Motor neuron (in vitro differentiated cells): ENCODE measurements around the gene RGS6. TPM values are rescaled to one million over a fixed set of nuclear protein-coding genes. Genes with fewer than 3 reads are reported as not detected.
"Not testable (repeated sequence)": the region's sequence is repeated elsewhere in the genome, so short reads cannot be mapped to it uniquely, and the experiment has no call there.

ENCODE experiments used
- ATAC-seq, 8 experiments: fragments of 200-7000 bp; cut with Tn5 transposase; replicated peaks in 6 of 8; 2 replicates each; pipeline ENCODE4 v1.8.0; 2021; ENCODE audit warnings: mild to moderate bottlenecking in 8 of 8, moderate library complexity in 8 of 8
- H3K27ac ChIP-seq, 2 donors: fragments of 250-450 bp; sonication (Bioruptor Pico); 2 replicates each; pipeline ENCODE4 v1.9.0; 2021; ENCODE audit warnings: antibody characterized with exemption in 2 of 2, mild to moderate bottlenecking in 2 of 2, moderate library complexity in 1 of 2
- H3K4me1 ChIP-seq, 2 donors: fragments of 250-450 bp; sonication (Bioruptor Pico); replicated peaks in 1 of 2; 2 replicates each; pipeline ENCODE4 v1.6.1; 2021; ENCODE audit warnings: antibody characterized with exemption in 2 of 2, mild to moderate bottlenecking in 2 of 2, moderate library complexity in 1 of 2
- H3K4me3 ChIP-seq, 5 donors: fragments of 250-450 bp; sonication (Bioruptor Pico); 2 replicates each; pipeline ENCODE4 v1.9.0; 2021; ENCODE audit warnings: antibody characterized with exemption in 5 of 5, mild to moderate bottlenecking in 5 of 5, moderate library complexity in 4 of 5
- WGBS, 10 experiments: fragments of 450-650 bp; shearing (Covaris generic); methylation state at CpG; one replicate each; pipeline ENCODE4 v1.0.0; 2022; 5-methylcytosine and 5-hydroxymethylcytosine counted together
- in situ Hi-C, 9 experiments: fragments of 400-800 bp; cut with MboI; loops; one replicate each; pipeline ENCODE4 v1.15.0; 2021; ENCODE audit warnings: low sequenced_read_pairs in 9 of 9, low pct_unique_long_range_greater_than_20kb in 2 of 9; ENCODE audit not compliant: unreplicated experiment in 9 of 9
- total RNA-seq, 8 experiments: library from RNA; unstranded; fragments of 300-600 nt; gene quantifications; 2 replicates each; pipeline versions ENCODE4 v1.2.3 to v1.2.4, GENCODE V29; 2022

Gene RGS6
- total RNA-seq, 8 experiments from 2014 or later = 0.22 to 15.5 (median 1.3) TPM

- WGBS, 10 experiments = 13 to 82% (median 57%) methylated on average over 2 to 3 of the region's 4 CpGs; no CpG with 5 or more reads in 4 of the 10 experiments
These were observed 8.7 kb upstream of the RGS6 start for GRCh38 chr14:71923513-71923912.

GRCh38 chr14:71931492-71932228 lies 569 bp upstream of the RGS6 start:
- no peak overlapping the region for H3K27ac ChIP-seq
- peaks cover 6 to 10% of the 10 kb centered on the region in 2 donors for H3K4me1 ChIP-seq
- peak; percentile 39 to 81 (median 60) for ATAC-seq
- H3K4me3 ChIP-seq = peak overlapping the region; percentile 45 to 51 (median 50)
- in situ Hi-C loops = no loop called here
- WGBS, 10 experiments = 0 to 63% (median 21%) methylated on average over 1 to 30 of the region's 36 CpGs; no CpG with 5 or more reads in 1 of the 10 experiments

More at GRCh38 chr14:71923513-71923912, 8.7 kb upstream of the RGS6 start:
- H3K4me1 ChIP-seq = peaks cover 0 to 3% of the 10 kb centered on the region in 2 donors
- H3K27ac ChIP-seq = no peak overlapping the region
- no peak overlapping the region for H3K4me3 ChIP-seq
- in situ Hi-C loops = no loop called here
- ATAC-seq = peak in 1 of 8 experiments; percentile 51

DNA sequence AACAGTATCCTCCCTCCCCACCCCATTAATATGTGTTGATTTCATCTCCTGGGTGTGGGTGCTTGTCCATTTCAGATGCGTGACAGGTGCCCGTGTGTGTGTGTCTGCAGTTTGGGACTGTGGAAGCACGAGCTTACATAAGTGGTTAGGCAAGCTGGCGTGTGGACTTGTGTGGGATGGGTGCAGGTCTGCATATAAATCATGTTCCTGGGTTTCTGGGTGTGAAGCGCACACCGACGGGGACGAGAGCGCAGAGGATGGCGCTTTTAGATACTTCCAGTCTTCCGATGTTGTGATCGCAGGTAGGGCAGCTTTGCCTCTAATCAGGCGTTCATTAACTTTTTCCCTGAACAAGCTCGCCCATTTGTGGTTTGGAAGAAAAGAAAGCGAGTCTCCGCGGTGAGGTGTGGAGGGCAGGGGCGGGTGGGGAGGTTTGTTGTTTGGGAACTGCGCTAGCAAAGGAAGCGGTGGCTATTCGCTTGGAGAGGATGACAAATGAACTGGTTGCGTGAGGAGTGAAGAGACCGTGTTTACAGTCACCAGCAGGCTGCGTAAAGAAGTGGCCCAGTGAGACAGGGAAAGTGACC lies 865 bp downstream of the RGS6 start:
- Histone ChIP-seq H3K27ac (no peak overlapping the region), H3K4me1 (peaks cover 6 to 10% of the 10 kb centered on the region in 2 donors), H3K4me3 (peak overlapping the region; percentile 45 to 51 (median 50))
- peak in 5 of 8 experiments; percentile 20 to 60 (median 30) for ATAC-seq
- in situ Hi-C loops = no loop called here
- 0 to 13% (median 0%) methylated on average over 3 to 16 of the region's 24 CpGs; no CpG with 5 or more reads in 2 of the 10 experiments for WGBS, 10 experiments

GRCh38 chr14:71938273-71938672 lies 6.0 kb downstream of the RGS6 start:
- ATAC-seq, in situ Hi-C loops, H3K27ac ChIP-seq, H3K4me1 ChIP-seq, H3K4me3 ChIP-seq: not testable (repeated sequence)
- WGBS, 10 experiments = 29 to 75% (median 67%) methylated on average over 1 to 2 of the region's 3 CpGs; no CpG with 5 or more reads in 7 of the 10 experiments

- H3K4me1 ChIP-seq, H3K4me3 ChIP-seq, in situ Hi-C loops, ATAC-seq, H3K27ac ChIP-seq: not testable (repeated sequence)
- 0 to 40% methylated on average over 1 of the region's 1 CpG; no CpG with 5 or more reads in 8 of the 10 experiments for WGBS, 10 experiments
These were observed 7.1 kb downstream of the RGS6 start for GRCh38 chr14:71939344-71939743.

DNA sequence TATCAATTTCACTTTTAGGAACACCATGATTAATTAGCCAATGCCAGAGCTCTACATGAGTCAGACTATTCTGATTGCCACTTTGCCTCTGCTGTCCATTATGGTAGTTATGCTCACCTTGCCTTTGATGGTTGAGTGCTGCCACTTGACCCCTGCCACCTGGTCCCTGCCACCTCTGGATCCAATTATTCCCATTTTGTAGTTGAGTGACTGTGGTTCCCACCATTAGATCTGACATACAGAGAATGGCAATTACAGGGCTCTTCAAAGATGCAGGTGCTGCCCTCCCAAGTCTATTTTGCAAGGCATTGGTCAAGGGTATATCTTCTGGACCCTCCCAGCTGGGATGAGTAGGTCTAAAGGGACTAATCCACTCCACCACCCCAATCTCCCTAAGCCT lies 8.3 kb downstream of the RGS6 start:
- H3K4me3 ChIP-seq, H3K27ac ChIP-seq, in situ Hi-C loops, ATAC-seq, H3K4me1 ChIP-seq: not testable (repeated sequence)

DNA sequence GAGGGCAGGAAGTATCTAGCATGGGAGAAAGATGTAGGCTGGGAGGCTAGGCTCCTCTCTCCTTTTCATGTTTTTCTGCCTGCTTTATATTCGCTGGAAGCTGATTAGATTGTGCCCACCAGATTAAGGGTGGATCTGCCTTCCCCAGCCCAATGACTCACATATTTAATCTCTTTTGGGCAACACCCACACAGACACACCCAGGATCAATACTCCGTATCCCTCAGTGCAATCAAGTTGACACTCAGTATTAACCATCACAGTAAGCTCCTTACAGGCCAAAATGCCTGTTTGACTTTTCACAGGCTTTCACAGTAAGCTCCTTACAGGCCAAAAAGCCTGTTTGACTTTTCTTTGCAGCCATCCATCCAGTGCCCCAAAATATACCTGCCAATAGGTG lies 9.4 kb downstream of the RGS6 start:
- 92 to 100% (median 96%) methylated on average over 1 to 2 of the region's 2 CpGs; no CpG with 5 or more reads in 6 of the 10 experiments for WGBS, 10 experiments
- H3K4me3 ChIP-seq, H3K4me1 ChIP-seq, ATAC-seq, H3K27ac ChIP-seq, in situ Hi-C loops: not testable (repeated sequence)

GRCh38 chr14:71942904-71943694 lies 10.9 kb downstream of the RGS6 start:
- 0 to 90% (median 60%) methylated on average over 1 to 4 of the region's 4 CpGs; no CpG with 5 or more reads in 3 of the 10 experiments for WGBS, 10 experiments
- no peak overlapping the region for H3K4me3 ChIP-seq
- in situ Hi-C loops = no loop called here
- ATAC-seq = peak in 1 of 8 experiments; percentile 37
- H3K4me1 ChIP-seq = no peaks in the 10 kb centered on the region
- H3K27ac ChIP-seq = no peak overlapping the region

GRCh38 chr14:71943695-71944018 lies 11.4 kb downstream of the RGS6 start:
- in situ Hi-C loops = no loop called here
- no peak overlapping the region for H3K4me3 ChIP-seq
- 0 to 86% (median 19%) methylated on average over 1 of the region's 1 CpG; no CpG with 5 or more reads in 6 of the 10 experiments for WGBS, 10 experiments
- no peaks in the 10 kb centered on the region for H3K4me1 ChIP-seq
- no peak overlapping the region for H3K27ac ChIP-seq
- no peak for ATAC-seq

GRCh38 chr14:71947947-71948500 lies 15.8 kb downstream of the RGS6 start:
- Histone ChIP-seq H3K4me3 (no peak overlapping the region), H3K4me1 (no peaks in the 10 kb centered on the region), H3K27ac (no peak overlapping the region)
- no peak for ATAC-seq
- in situ Hi-C loops = no loop called here
- 0 to 93% (median 63%) methylated on average over 1 to 5 of the region's 5 CpGs; no CpG with 5 or more reads in 1 of the 10 experiments for WGBS, 10 experiments

DNA sequence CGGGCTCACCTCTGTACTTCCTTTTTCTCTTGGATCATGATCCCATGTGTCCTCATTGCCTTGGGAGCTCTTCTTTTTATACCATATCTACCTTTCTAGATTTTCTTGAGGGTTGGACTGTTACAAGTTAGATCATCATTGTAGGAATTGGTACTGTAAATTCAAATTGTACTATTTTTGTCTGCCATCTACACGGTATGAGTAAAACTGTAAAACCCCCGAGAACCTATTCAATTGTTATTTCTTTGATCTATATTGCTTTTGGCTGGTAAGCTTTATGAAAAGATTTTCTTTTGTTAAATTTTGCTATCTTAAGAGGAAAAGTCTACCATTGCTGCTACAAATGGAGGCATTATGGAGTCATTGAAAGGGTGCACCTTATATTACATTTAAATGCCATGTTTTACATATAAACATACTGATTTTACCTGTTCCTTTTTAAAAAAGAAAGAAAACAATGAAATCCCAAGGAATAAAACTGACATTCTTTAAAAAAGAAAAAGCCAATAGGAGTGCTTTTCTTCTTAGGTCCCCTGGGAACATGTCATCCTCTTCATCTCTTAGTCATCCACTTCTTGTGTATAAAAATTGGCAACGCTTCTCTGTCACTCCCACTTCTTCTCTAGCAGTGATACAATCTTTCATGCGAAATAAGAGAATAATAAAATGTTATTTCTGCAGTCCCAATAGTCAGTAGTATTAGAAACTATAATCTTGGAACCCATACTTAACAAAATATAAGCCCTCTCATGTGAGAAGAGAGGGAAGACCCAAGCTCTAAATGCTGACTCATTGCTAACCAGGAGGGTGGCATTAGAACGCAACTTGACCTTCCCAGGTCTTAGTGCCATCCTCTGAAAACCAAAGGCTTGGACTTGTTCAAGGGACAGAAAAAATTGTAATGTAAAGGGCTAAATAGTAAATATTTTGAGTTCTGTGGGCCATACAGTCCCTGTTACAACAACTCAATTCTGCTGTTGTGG lies 20.4 kb downstream of the RGS6 start:
- no peak for ATAC-seq
- in situ Hi-C loops = no loop called here

GRCh38 chr14:71956920-71957563 lies 24.8 kb downstream of the RGS6 start:
- ATAC-seq = no peak
- in situ Hi-C loops = no loop called here
- Histone ChIP-seq H3K27ac (no peak overlapping the region), H3K4me3 (no peak overlapping the region), H3K4me1 (no peaks in the 10 kb centered on the region)
- 0 to 100% (median 50%) methylated on average over 1 to 3 of the region's 3 CpGs; no CpG with 5 or more reads in 3 of the 10 experiments for WGBS, 10 experiments

More for the DNA sequence above, 20.4 kb downstream of the RGS6 start:
- WGBS, 10 experiments = 18 to 100% (median 87%) methylated on average over 1 to 6 of the region's 6 CpGs
- H3K27ac ChIP-seq = no peak overlapping the region
- H3K4me1 ChIP-seq = no peaks in the 10 kb centered on the region
- H3K4me3 ChIP-seq = no peak overlapping the region
